BJ (cell line): Measurements from ENCODE around the gene PNKD. TPM values are rescaled to one million over a fixed set of nuclear protein-coding genes. Genes with fewer than 3 reads are reported as not detected.
A peak's percentile ranks its signal among the peaks of the same experiment; 100 is the strongest.

Experiments used
- CTCF ChIA-PET: fragments of 350-600 bp; formaldehyde crosslinking; extraction: SDS; loops from one replicate; lab custom pipeline; 2021; ENCODE audit warnings: antibody characterized with exemption, inconsistent platforms; lab: Yijun Ruan, JAX
- POLR2A ChIA-PET: fragments of 300-600 bp; sonication (Branson Sonifier 250); formaldehyde crosslinking; extraction: SDS; loops from one replicate; lab custom pipeline; 2021; ENCODE audit warnings: antibody characterized with exemption; lab: Charles Lee
- DNase-seq: peaks from one replicate; pipeline ENCODE4 v3.0.0-alpha.2; 2011; ENCODE audit warnings: low read depth
- H3K27me3 ChIP-seq: 2 replicates; pipeline ENCODE4 v1.6.0; 2011; ENCODE audit warnings: low read length; ENCODE audit not compliant: control insufficient read depth, insufficient read depth
- H3K36me3 ChIP-seq: 2 replicates; pipeline ENCODE4 v1.5.1; 2011; ENCODE audit warnings: low read length; ENCODE audit not compliant: control insufficient read depth, insufficient read depth
- H3K4me3 ChIP-seq: 2 replicates; pipeline ENCODE4 v1.5.1; 2011; ENCODE audit warnings: low read depth, mild to moderate bottlenecking, control low read depth, low read length
- CTCF ChIP-seq: IDR thresholded peaks from 2 replicates; pipeline ENCODE4 v1.5.1; 2011; ENCODE audit warnings: low read depth, mild to moderate bottlenecking, control low read depth, inconsistent platforms, low read length, moderate library complexity; ENCODE audit not compliant: insufficient read depth
- polyA plus RNA-seq: library from polyadenylated mRNA; depleted of rRNA; stranded (reverse); fragments of >200 nt; gene quantifications from 2 replicates; pipeline ENCODE4 v1.2.3, GENCODE V29; 2011

PNKD gene
- polyA plus RNA-seq, 1 experiment, result 54.5 TPM

GRCh38 chr2:218228366-218229090 lies 41.8 kb upstream of the PNKD start:
- no peak overlapping the region for H3K4me3 ChIP-seq
- TF ChIP-seq CTCF, result no peak
- ChIA-PET POLR2A (interaction anchor here (0.9 kb wide), 1 partner anchor 9 kb away, joined by 3 read pairs; no protein-coding TSS in a partner anchor), CTCF (interaction anchor here (0.6 to 3.7 kb wide), 5 partner anchors 8 to 177 kb away, joined by 3 to 12 read pairs (median 5); no protein-coding TSS in a partner anchor)
- peaks cover 27% of the 10 kb centered on the region for H3K36me3 ChIP-seq
- no peaks in the 10 kb centered on the region for H3K27me3 ChIP-seq
- no peak for DNase-seq

- TF ChIP-seq CTCF, result no peak
- H3K27me3 ChIP-seq, result no peaks in the 10 kb centered on the region
- POLR2A ChIA-PET, result interaction anchor here (0.9 kb wide), 1 partner anchor 10 kb away, joined by 3 read pairs; no protein-coding TSS in a partner anchor
- H3K4me3 ChIP-seq, result no peak overlapping the region
- peak; percentile 80 for DNase-seq
- CTCF ChIA-PET, result interaction anchor here (0.9 to 3.7 kb wide), 5 partner anchors 9 to 63 kb away, joined by 3 to 12 read pairs (median 5); partner anchors contain the start of gene TMBIM1
- peaks cover 28% of the 10 kb centered on the region for H3K36me3 ChIP-seq
These were observed 41.1 kb upstream of the PNKD start for GRCh38 chr2:218229239-218229638.

- no peak for DNase-seq
- TF ChIP-seq CTCF, result no peak
- Histone ChIP-seq H3K36me3 (peaks cover 26% of the 10 kb centered on the region), H3K4me3 (no peak overlapping the region), H3K27me3 (no peaks in the 10 kb centered on the region)
- CTCF ChIA-PET, result interaction anchor here (1.0 to 3.7 kb wide), 3 partner anchors 28 to 63 kb away, joined by 3 to 12 read pairs (median 8); partner anchors contain the start of gene TMBIM1
- POLR2A ChIA-PET, result interaction anchor here (0.7 kb wide), 1 partner anchor 137 kb away, joined by 4 read pairs; no protein-coding TSS in a partner anchor
These were observed 40.5 kb upstream of the PNKD start for GRCh38 chr2:218229851-218230250.

GRCh38 chr2:218230882-218231281 lies 39.4 kb upstream of the PNKD start:
- peaks cover 29% of the 10 kb centered on the region for H3K36me3 ChIP-seq
- TF ChIP-seq CTCF, result 0 out of 2 replicates have a peak, but pooled peaks have one; percentile 6
- H3K27me3 ChIP-seq, result no peaks in the 10 kb centered on the region
- DNase-seq, result no peak
- POLR2A ChIA-PET, result no interaction called here
- no peak overlapping the region for H3K4me3 ChIP-seq
- CTCF ChIA-PET, result interaction anchor here (0.6 to 3.7 kb wide), 5 partner anchors 8 to 40 kb away, joined by 3 to 12 read pairs (median 3); no protein-coding TSS in a partner anchor

GRCh38 chr2:218233543-218233942 lies 36.8 kb upstream of the PNKD start:
- ChIA-PET POLR2A (no interaction called here), CTCF (no interaction called here)
- Histone ChIP-seq H3K27me3 (no peaks in the 10 kb centered on the region), H3K4me3 (no peak overlapping the region), H3K36me3 (peaks cover 25% of the 10 kb centered on the region)
- DNase-seq, result no peak
- TF ChIP-seq CTCF, result no peak
